Measurements from ENCODE around the gene MYL3.

GRCh38 chr3:46835054-46835453 is 28.2 kb downstream of the MYL3 start:
- no peak for TF ChIP-seq CTCF (IDR thresholded peaks at IDR 0.05)
- no peak for TF ChIP-seq POLR2A (IDR thresholded peaks at IDR 0.05)
- no peak for TF ChIP-seq POLR2AphosphoS5 (IDR thresholded peaks at IDR 0.05)
- no peak for TF ChIP-seq EP300 (IDR thresholded peaks at IDR 0.05; ENCODE audit: low read depth)
